ENCODE measurements around the gene KMT2C.

Gene KMT2C

GRCh38 chr7:152131981-152132494, 303.8 kb downstream of the KMT2C start:
- no peak for DNase-seq

- no peak for DNase-seq
Observed at GRCh38 chr7:152130658-152131590, 304.9 kb downstream of the KMT2C start.

- DNase-seq: no peak
Observed at GRCh38 chr7:152129682-152130081, 306.1 kb downstream of the KMT2C start.

- DNase-seq: no peak
Observed at GRCh38 chr7:152128741-152129461, 306.9 kb downstream of the KMT2C start.

- DNase-seq: no peak
Observed at GRCh38 chr7:152128252-152128651, 307.6 kb downstream of the KMT2C start.

GRCh38 chr7:152127229-152127628, 308.6 kb downstream of the KMT2C start:
- DNase-seq: no peak

- DNase-seq: no peak
Observed at GRCh38 chr7:152126741-152127140, 309.1 kb downstream of the KMT2C start.

- DNase-seq: no peak
Observed at GRCh38 chr7:152122540-152122939, 313.3 kb downstream of the KMT2C start.

- no peak for DNase-seq
Observed at GRCh38 chr7:152121432-152121831, 314.4 kb downstream of the KMT2C start.

- DNase-seq: no peak
Observed at GRCh38 chr7:152120776-152121175, 315.0 kb downstream of the KMT2C start.

GRCh38 chr7:152120210-152120609, 315.6 kb downstream of the KMT2C start:
- no peak for DNase-seq

- no peak for DNase-seq
Observed at GRCh38 chr7:152117356-152117755, 318.4 kb downstream of the KMT2C start.

- no peak for DNase-seq
Observed at GRCh38 chr7:152115021-152115718, 320.6 kb downstream of the KMT2C start.

- no peak for DNase-seq
Observed at GRCh38 chr7:152112829-152113228, 323.0 kb downstream of the KMT2C start.

GRCh38 chr7:152108359-152108758, 327.4 kb downstream of the KMT2C start:
- DNase-seq: no peak

- no peak for DNase-seq
Observed at GRCh38 chr7:152107945-152108344, 327.9 kb downstream of the KMT2C start.

GRCh38 chr7:152106990-152107389, 328.8 kb downstream of the KMT2C start:
- no peak for DNase-seq

- DNase-seq: no peak
Observed at GRCh38 chr7:152105205-152105604, 330.6 kb downstream of the KMT2C start.

- DNase-seq: peak; percentile 2
Observed at GRCh38 chr7:152103691-152104090, 332.1 kb downstream of the KMT2C start.

GRCh38 chr7:152103066-152103465, 332.7 kb downstream of the KMT2C start:
- DNase-seq: no peak

GRCh38 chr7:152097330-152097729, 338.5 kb downstream of the KMT2C start:
- no peak for DNase-seq

- DNase-seq: no peak
Observed at GRCh38 chr7:152095771-152096170, 340.0 kb downstream of the KMT2C start.

GRCh38 chr7:152093717-152094116, 342.1 kb downstream of the KMT2C start:
- DNase-seq: no peak

Measured in EL (cell line).